Stimulated activated CD4-positive, alpha-beta T cell treated with anti-CD3 and anti-CD28 coated beads, Interleukin-12 subunit alpha, Interleukin-12 subunit beta, amount 100 ng/mL, for 24 hours (primary cell): ENCODE data around the gene MAP3K5.

ENCODE experiments used
- DNase-seq, 2 experiments: peaks; one replicate each; pipeline ENCODE4 v3.0.0-alpha.2; 2020; ENCODE audit warnings: low read depth in 2 of 2

The MAP3K5 gene

DNA sequence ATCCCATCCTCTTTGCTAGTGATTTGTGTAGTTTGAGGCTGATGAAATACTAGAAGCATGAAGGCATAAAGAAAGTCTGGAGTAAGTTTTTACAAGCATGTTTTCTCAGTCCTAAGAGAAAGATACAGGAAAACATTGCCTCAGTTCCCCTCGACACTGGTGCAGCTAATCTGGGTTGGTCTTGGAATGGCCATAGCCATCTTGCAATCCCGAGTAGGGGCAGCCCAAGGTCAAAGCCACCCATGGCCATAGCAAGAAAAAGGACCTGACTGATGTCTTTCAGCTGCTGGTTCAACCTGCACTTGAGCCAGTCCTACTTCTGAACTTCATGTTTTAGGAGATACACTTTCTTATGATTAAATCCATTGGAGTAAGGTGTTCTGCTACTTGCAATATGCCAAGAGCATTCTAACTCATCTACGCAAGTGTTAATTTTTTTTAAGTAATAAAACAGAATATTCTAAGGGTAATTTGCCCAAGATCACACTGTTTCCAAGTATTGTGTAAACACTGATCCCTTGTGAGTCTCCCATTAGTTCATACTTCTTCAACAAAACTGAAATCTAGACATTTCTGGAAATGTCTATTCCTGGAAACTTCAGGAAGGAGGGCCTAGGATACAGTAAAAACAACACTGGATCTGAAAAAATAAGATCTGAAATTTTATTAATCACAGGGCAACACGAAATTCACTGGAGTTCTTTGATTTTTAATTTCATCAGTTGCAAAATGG lies 108.9 kb downstream of the MAP3K5 start:
- DNase-seq, result no peak

DNA sequence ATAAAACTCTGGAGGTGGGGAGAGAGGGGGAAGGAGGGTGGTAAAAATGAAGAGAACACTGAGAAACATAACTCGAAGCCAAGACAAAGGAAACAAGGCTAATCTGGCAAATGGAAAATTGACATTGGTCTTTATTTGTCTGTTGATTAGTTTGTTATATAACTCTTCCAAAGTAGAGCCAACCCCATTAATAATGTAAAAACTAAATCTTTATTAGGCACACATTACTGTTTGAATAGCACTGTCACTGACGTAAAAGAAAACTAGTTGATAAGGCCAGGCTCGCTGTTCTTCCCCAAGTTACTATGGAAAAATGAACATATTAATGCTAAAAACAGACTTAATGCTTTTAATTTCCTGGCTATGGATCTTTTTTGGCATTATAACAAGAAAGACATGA lies 110.0 kb downstream of the MAP3K5 start:
- no peak for DNase-seq

DNA sequence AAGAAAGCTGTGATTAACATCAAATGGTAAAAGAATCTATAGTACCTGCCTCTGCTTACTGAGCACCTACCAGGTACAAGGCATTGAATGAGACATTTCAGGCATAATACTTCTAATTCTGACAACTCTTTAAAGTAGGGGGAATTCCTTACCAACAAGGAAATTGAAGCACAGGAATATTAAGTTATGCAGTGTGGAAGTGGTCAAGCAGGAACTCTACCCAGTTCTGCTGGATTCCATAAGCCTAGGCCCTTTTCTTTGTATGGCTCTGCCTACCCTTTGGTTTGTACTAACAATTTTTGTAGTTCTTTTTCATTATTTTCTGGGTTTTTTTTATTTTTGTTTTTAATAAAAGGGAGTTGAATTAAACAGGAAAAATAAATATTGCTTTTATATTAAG lies 114.5 kb downstream of the MAP3K5 start:
- no peak for DNase-seq

DNA sequence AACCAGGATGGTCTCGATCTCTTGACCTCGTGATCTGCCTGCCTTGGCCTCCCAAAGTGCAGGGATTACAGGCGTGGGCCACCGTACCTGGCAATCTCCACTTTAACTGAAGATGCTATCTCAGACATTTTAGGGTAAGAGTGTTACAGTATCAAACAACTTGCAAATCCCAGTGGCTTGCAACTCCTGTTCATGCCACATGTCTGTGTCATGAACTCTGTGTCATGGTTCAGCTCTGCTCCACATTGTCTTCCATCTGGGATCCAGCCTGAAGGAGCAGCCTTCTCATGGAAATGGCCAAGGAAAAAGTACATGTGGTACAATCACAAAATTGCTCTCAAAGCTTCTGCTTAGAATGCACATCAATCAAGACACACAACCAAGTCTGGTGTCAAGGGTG lies 114.9 kb downstream of the MAP3K5 start:
- no peak for DNase-seq

DNA sequence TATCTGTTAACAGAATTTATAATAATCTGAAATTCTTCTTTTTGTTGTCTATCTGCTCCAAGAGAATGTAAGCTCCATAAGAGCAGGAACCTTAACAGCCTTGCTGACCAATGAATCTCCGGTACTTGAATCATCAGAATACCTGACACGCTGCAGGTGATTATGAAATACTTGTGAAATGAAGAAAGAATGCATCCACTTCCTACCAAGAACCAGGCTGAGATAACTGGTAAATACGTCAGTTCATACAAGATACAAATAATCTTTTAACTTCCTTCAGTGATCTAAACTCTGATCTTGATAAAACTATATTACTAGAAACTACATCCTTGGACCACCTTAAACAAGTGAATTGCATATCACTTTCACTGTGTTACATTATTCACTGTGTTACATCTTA lies 116.2 kb downstream of the MAP3K5 start:
- no peak for DNase-seq

DNA sequence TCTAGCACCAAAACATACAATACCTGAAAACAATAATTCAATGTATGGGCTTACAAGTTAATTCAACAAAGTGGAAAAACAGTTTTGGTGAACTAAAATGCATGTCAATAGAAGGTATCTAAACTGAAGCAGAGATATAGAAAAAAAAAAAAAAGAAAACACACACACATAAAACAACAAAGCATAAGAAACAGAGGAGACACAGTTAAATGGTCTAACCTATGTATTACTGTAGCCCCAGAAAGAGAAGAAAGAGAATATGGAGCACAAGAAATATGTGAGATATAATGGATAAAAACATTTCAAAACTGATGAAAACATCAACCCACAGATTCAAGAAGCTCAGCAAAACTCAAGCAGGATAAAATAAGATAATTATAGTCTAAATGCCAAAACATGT lies 118.7 kb downstream of the MAP3K5 start:
- DNase-seq, result no peak

DNA sequence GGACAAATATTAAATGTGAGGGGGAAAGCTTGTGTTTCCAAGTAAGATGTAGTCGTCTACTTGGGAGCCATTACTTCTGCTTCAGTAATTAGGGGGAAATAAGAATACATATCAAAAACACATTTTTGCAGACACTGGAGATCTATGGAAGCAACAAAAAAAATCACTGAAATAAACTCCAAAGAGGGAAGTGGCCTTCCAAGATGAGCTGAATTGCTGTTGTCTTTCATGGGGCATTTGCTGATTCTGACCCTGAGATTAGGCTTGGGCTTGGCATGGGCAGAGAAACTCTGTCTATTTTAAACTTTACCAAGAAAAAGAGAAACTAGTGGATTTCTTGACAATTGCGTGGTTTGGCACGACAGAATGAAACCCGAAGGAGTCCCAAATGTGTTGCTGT lies 120.1 kb downstream of the MAP3K5 start:
- DNase-seq, result no peak

DNA sequence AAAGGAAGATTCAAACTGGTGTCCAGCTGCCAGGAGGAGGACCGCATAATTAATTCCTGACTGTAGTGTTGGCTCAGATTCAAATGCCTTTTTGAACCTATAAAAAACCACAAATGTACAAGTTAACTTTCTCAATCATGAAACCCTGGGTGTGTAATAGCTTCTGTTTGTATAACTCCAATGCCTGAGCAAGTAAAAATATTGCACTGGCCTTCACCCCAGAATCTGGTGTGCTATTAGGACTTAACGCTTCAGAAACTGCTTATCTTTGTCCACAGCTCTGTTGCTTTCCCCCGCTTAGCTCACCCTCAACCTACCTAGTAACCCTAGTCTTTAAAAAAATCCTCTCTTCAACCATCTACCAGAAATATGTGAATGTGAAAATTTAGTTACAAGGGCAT lies 123.0 kb downstream of the MAP3K5 start:
- DNase-seq, result no peak

DNA sequence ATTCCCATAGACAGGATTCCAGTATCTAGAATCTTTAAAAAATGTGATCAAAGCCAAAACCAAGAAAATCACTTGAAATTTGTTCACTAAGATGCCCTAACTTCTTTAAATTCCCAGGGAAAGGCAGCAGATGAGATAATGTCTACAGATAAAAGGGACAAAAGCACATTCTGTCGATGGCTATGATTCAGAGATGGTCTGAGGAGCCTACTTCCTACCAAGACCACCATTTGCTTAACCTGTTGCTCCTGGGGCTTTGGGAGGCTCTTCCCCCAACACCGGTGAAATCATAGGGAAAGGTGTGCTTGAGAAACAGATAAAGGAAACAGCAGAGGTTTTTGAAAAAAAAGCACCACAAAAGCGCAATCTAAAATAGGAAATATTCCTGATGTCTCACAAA lies 123.7 kb downstream of the MAP3K5 start:
- DNase-seq, result no peak

DNA sequence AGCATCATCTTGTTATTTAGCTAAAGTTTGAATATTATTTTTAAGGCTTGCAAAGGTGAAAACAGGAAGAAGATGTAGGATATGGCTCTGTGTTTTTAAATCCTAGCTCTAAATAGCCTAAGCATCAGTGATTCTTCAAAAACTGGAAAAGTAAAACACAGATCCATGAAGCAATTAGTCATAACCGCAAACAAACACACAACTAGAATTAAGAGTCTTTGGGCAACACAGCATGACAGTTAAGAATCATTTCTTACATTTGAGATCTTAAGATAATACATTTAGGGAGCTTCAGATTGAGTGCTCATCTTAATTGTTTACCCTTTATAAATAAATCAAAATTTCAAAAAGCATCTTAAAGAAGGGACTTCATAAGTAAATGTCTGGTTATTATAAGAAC lies 126.2 kb downstream of the MAP3K5 start:
- DNase-seq, result no peak

DNA sequence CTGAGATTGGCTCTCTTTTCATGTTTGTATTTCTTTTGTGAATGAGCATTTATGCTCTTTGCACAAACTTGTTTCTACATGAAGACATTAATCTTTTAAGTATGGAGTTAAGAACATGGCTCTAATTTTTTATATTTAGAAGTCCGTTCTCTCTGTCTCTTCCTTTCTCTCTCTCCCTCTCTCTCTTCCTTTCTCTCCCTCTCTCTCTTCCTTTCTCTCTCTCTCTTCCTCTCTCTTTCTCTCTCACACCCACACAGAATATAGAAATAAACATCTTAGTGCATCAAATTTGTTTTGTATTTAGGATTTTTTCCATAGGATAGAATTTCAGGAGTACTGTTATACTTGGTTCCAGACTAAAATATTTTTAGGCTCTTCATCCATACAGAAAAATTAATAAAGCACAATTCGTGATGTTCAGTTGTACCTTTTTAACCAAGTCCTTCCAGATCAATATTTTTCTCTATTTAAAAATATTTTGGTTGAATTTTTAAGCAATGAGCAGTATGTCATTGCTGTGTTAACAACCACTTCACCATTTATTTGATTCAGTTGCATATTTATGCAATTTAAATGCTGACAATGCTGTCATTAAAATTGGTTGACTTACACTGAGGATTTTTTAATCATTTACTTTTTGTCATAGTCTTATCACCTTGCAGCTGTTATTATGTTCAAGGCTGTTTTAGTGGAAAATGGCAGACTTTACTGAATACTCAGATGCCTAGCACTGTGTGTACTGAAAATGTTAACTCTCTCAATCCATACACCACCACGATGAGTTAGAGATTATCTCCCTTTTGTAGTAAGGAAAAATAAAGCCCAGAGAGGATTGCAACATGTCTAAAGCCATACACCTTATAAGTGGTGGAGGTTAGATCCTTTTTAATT lies 129.7 kb downstream of the MAP3K5 start:
- no peak for DNase-seq

DNA sequence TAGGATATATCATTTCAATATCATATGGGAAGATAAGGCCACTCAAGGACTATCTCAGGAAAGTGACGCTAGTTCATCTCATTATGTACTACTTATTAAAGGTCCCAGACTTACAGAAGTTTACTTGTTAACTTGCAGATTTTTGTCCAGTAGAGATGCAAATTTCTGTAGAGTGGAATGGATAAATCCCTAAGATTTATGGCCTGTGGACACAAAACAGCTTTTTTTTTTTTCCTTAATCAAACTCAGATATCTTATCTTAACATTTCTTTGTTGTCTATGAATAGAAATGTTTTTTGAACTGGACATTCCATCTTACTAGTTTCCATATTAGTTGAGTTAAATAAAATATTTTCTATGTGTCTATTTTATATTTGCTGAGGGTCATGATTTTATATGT lies 131.6 kb downstream of the MAP3K5 start:
- DNase-seq, result no peak

DNA sequence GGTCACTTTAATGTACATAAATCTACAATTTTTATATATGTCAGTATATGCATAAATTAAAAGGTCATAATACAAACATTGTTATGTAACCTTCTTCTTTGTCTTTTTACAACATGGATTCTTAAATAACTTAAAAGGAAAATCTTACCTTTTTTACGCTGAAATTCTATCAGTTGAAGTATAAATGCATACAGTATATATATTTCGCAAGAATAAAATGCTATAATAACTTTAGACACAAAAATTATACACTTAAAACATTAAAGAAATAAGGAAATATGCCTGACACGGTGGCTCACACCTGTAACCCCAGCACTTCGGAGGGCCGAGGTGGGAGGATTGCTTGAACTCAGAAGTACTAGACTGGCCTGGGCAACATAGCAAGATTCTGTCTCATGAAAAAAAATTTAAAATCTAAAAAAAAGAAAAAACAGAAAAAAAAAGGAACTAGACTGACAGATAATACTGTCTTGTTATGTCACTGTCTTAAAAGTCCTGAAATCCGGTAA lies 132.2 kb downstream of the MAP3K5 start:
- no peak for DNase-seq

DNA sequence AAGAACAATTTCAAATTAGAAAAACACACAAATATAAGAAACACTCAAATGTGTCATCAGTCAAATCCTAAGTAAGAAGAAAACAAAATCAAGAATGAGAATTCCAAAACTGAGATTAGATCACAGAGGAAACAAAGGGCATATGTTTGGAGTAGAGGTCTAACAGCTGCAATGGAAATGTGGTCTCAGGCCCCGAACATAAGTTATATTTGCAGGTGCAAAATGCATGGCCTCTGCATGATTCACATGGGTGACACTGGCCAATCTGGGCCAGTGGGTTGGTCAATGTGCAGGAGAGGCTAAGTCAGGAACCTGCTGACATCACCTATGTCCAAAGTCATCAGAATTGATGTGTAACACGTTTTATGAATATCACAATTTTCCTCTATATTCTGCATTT lies 133.6 kb downstream of the MAP3K5 start:
- no peak for DNase-seq

DNA sequence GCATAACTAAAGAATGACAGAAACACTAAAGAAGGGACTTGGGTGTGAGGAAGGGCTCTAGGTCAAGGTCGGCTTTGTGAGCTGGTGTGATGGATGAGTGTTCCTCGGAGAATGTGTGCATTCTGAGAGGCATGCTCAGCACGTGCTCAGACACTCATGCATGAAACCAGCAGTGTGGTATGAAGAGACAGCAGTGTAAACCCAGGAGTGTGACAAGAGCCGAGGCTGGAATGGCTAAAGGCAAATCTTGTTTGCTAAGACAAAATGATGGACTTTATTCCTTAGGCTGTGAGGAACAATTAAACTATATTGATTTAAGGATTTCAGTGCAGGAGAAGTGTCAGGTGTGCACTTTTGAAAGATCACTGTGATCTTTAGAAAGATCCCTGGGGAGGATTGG lies 134.6 kb downstream of the MAP3K5 start:
- DNase-seq, result no peak

DNA sequence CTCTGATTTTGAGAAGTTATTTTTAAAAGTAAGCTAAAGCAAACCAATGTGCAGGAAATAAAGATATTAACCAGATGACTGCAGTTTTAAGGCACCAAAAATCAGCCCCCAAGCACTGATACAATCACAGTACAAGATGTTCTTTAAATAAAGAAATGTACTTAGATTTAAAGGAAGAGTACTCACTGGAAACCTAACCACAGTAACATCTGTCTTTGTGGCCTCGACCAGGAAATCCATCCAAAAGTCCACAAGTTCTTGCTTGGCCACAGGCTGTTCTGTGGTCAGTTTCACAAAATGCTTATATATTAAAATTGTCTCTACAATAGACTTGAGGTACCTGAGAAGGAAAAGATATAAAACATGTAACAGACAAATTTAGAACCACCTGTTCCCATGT lies 136.2 kb downstream of the MAP3K5 start:
- DNase-seq, result no peak

DNA sequence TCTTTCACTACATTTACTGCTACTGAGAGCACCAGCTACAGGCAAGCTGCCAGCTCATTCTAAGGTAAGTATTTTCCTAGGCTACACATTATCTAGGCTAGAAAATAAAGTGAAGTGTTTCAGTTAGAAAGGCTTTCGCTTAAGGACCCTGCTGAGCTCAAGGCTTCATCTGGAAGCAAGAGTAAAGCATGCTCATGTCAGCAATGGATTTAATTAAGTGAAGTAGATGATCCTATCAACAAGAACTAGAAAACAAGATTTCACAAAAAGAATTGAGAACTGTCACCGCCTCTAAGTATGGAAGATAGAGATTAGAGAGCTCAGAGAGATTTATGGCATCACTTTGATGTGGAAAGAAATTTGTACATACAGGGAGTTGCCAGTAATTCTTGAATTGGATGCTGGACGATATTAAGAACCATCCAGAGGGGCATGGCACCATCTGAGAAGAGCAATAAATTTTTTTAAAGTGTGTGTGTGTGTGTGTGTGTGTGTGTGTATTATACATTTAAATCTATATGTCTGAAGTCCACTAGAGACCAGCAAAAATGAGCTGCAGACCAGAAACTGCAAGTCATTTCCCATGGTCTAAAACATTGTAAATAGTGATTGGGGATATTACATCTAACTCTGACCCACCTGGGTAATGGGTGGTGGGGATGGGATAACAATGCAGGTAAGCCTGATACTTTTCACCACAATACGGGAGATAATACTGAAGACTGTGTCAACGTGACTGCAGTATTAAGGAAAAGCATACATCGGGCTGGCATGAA lies 136.8 kb downstream of the MAP3K5 start:
- no peak for DNase-seq

DNA sequence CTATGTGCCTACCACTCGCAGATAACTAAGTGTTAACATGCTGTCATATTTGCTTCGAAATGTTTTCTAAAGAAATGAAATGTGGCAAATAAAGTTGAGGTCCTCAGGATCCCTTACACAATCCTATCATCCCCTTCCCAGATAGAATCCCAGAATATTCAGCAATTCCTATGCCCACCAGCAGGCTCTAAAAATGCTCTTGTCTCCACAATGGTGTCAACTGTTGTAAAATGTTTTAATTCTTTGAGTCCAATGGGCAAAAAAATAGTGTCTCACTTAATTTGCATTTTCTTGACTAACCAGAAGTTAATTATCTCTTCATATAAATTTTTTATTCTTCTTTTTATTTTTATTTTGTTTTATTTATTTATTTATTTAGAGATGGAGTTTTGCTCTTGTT lies 138.2 kb downstream of the MAP3K5 start:
- no peak for DNase-seq

DNA sequence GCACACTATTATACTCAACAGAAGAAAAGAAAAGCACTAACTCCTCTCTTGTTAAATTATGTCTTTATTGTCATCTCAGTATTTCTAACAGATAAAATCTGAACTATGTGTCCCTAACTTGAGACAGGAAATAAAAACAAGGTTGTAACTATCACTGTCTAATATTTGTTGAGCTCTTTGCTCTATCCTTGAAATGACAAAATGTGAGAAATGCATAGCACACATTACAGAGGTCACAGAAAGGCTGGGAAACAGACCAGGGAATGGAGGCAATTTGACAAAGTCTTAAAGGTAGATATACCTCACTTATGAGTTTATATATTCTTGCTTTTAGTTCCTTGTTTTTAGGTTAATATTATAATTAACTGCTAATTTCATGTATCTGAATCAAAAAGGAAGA lies 139.6 kb downstream of the MAP3K5 start:
- DNase-seq, result no peak

DNA sequence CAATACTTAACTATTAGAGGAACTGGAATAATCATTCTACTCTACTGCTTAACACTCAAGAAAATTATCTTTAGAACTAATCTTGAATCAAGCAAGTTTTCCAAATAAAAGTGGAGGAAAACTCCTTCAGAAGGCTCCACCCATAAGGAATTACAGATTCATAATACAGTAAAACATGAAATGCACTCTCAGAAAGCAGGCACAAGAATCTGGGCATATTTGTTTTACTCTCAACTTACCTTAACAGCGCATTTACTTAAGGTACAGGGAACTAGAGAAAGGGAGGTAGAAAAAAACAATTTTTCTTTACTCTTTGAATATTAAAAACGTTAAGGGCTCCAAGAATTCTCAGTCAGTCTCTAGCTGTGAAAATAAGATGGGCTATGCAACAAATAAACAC lies 140.3 kb downstream of the MAP3K5 start:
- no peak for DNase-seq

DNA sequence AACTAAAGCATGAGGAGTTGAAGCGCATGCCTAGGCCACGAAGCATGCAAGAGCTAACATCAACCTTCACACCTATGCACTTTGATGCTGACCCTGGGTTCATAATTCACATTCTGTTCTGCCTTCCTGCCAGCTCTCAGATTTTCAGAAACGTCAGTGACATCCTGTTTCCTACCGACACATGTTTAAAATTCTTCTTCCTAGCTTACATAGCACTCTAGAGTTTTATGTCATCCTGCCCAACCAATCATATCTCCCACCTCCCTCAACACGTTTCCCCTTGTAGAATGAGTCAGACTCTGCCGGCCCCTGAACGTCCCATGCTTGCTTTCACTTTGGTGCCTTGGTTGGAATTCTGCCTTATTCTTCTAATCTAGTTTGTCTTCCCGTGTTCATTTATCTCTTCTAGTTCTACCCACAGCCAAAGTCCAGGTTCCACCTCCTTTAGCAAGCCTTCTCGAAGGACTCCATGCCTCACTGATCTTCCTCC lies 144.9 kb downstream of the MAP3K5 start:
- peak in 1 of 2 experiments; percentile 27 for DNase-seq

DNA sequence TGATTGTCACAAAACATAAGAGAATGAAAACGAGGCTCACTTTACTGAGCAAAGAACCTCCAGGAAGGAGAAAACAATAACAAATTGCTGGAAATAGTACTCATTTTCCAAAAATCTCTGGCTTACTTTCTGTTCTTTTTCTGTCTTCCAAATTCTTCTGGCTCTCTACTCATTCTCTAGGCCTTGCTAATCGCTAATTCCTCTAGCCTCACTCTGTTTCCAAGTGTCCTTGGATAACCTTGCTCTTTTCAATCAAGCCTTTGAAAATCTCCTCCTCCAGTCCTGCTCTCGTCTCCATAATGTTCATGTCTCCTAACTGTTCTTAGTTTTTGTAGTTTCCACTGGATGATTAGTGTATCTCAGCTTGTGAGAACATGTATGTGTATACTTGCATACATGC lies 145.9 kb downstream of the MAP3K5 start:
- no peak for DNase-seq
